ENCODE data around the gene HOXA10.

HOXA10 gene

DNA sequence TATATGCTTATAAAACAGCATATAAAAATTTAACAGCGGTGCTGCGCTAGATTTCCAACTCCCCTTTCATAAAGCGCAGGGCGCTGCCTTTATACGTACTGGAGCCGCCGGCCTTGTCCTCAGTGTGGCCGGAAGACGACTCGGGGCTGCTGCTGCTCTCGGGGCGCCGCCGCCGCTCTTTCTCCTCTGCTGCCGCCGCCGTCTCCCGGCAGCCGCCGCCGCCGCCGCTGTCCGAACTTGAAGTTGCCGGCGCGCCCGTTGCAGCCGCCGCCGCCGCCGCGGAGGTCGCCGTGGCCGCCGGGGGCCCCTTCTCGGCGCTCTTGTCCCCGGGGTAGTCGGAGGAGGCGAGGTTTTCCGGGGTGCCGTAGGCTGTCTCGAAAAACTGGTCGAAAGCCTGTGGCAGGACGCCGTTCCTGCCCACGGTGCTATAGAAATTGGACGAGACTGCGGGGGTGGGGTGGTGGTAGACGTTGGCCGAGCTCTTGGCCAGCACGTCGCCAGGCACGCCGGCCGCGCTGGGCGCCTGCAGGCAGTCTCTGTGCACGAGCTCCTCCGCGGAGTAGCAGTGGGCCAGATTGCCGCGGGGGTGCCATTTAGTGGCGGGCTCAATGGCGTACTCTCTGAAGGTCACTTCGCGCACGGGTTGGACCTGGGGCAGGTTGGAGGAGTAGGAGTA, 10.4 kb upstream of the HOXA10 start:
- no peaks in the 10 kb centered on the region for H4K20me1 ChIP-seq (ENCODE audit: insufficient read depth, low read length)
- H3K27me3 ChIP-seq (ENCODE audit: insufficient read depth, low read length, poor library complexity) = peaks cover 14% of the 10 kb centered on the region
- no peak overlapping the region for H2AFZ ChIP-seq (ENCODE audit: low read depth, low read length)
- ATAC-seq (ENCODE audit: insufficient read depth, low read depth) (no peak), DNase-seq (no peak)
- H3K4me3 ChIP-seq (ENCODE audit: low read depth in 1 of 2, low read length in 2 of 2) = no peak overlapping the region
- no peaks in the 10 kb centered on the region for H3K79me2 ChIP-seq (ENCODE audit: insufficient read depth, low read length)
- peaks cover 18% of the 10 kb centered on the region for H3K4me1 ChIP-seq (ENCODE audit: insufficient read depth, low read length)
- TF ChIP-seq, protein P1, sequence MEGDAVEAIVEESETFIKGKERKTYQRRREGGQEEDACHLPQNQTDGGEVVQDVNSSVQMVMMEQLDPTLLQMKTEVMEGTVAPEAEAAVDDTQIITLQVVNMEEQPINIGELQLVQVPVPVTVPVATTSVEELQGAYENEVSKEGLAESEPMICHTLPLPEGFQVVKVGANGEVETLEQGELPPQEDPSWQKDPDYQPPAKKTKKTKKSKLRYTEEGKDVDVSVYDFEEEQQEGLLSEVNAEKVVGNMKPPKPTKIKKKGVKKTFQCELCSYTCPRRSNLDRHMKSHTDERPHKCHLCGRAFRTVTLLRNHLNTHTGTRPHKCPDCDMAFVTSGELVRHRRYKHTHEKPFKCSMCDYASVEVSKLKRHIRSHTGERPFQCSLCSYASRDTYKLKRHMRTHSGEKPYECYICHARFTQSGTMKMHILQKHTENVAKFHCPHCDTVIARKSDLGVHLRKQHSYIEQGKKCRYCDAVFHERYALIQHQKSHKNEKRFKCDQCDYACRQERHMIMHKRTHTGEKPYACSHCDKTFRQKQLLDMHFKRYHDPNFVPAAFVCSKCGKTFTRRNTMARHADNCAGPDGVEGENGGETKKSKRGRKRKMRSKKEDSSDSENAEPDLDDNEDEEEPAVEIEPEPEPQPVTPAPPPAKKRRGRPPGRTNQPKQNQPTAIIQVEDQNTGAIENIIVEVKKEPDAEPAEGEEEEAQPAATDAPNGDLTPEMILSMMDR (IDR thresholded peaks at IDR 0.05; ENCODE audit: borderline replicate concordance, extremely low read depth, low read length, poor library complexity, severe bottlenecking) = no peak
- no peak for TF ChIP-seq EZH2 (IDR thresholded peaks at IDR 0.05; ENCODE audit: borderline replicate concordance, low read depth, low read length, severe bottlenecking)
- no peak overlapping the region for H3K9ac ChIP-seq (ENCODE audit: low read depth, low read length)
- H3K4me2 ChIP-seq (ENCODE audit: insufficient read depth, low read length) = no peak overlapping the region
- H3K36me3 ChIP-seq (ENCODE audit: insufficient read depth, low read length) = no peaks in the 10 kb centered on the region
- H3K27ac ChIP-seq (ENCODE audit: low read length) = no peak overlapping the region
- H3K9me3 ChIP-seq (ENCODE audit: insufficient read depth, low read length, severe bottlenecking) = no peaks in the 10 kb centered on the region

DNA sequence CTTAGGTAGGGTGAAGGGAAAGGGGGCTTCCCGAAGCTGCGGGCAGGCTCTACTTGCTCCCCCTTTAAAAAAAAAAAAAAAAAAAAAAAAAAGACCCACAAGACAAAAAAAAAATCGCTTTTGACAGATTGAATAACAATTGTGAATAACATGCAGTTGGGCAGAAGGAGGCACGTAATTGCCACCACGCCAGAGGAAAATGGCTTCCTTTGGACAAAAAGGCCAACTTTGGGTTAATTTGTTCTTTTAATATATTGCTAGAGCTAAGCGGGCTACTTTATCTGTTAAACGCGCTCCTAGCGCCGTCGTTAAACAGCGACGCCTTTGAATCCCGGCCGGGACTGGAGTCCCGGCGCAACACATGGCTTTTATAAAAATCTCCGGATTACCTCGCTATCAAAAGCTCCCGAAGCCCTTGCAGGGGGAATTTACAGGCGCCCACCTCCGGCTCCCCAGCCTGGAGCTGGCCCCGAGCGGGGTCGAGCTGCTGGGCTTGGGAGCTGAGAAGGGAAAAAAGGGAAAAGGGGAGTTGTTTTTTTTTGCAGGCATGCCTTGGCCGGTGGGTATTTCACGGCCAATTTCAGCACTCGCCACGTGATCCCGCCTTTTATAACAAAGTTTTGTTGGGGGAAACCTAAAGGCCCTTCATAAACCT, 9.7 kb upstream of the HOXA10 start:
- Histone ChIP-seq H3K9ac (ENCODE audit: low read depth, low read length) (no peak overlapping the region), H4K20me1 (ENCODE audit: insufficient read depth, low read length) (no peaks in the 10 kb centered on the region)
- no peak for DNase-seq

GRCh38 chr7:27182861-27183681, 9.0 kb upstream of the HOXA10 start:
- H3K27ac ChIP-seq (ENCODE audit: low read length) = no peak overlapping the region
- peaks cover 10% of the 10 kb centered on the region for H3K27me3 ChIP-seq (ENCODE audit: insufficient read depth, low read length, poor library complexity)
- TF ChIP-seq EZH2 (IDR thresholded peaks at IDR 0.05; ENCODE audit: borderline replicate concordance, low read depth, low read length, severe bottlenecking) = no peak
- TF ChIP-seq, protein P1 (IDR thresholded peaks at IDR 0.05; ENCODE audit: borderline replicate concordance, extremely low read depth, low read length, poor library complexity, severe bottlenecking) = no peak
- no peak overlapping the region for H2AFZ ChIP-seq (ENCODE audit: low read depth, low read length)
- no peak overlapping the region for H3K4me2 ChIP-seq (ENCODE audit: insufficient read depth, low read length)
- DNase-seq (no peak), ATAC-seq (ENCODE audit: insufficient read depth, low read depth) (no peak)
- no peaks in the 10 kb centered on the region for H4K20me1 ChIP-seq (ENCODE audit: insufficient read depth, low read length)
- no peak overlapping the region for H3K4me3 ChIP-seq (ENCODE audit: low read depth in 1 of 2, low read length in 2 of 2)
- no peaks in the 10 kb centered on the region for H3K36me3 ChIP-seq (ENCODE audit: insufficient read depth, low read length)
- no peaks in the 10 kb centered on the region for H3K79me2 ChIP-seq (ENCODE audit: insufficient read depth, low read length)
- no peaks in the 10 kb centered on the region for H3K9me3 ChIP-seq (ENCODE audit: insufficient read depth, low read length, severe bottlenecking)
- H3K4me1 ChIP-seq (ENCODE audit: insufficient read depth, low read length) = peaks cover 8% of the 10 kb centered on the region
- H3K9ac ChIP-seq (ENCODE audit: low read depth, low read length) = no peak overlapping the region

More for the DNA sequence above, 9.7 kb upstream of the HOXA10 start:
- H3K27ac ChIP-seq (ENCODE audit: low read length) = no peak overlapping the region
- H3K4me1 ChIP-seq (ENCODE audit: insufficient read depth, low read length) = peaks cover 15% of the 10 kb centered on the region
- no peaks in the 10 kb centered on the region for H3K9me3 ChIP-seq (ENCODE audit: insufficient read depth, low read length, severe bottlenecking)
- TF ChIP-seq, protein P1 (IDR thresholded peaks at IDR 0.05; ENCODE audit: borderline replicate concordance, extremely low read depth, low read length, poor library complexity, severe bottlenecking) = no peak
- no peak for TF ChIP-seq EZH2 (IDR thresholded peaks at IDR 0.05; ENCODE audit: borderline replicate concordance, low read depth, low read length, severe bottlenecking)
- H3K79me2 ChIP-seq (ENCODE audit: insufficient read depth, low read length) = no peaks in the 10 kb centered on the region
- H2AFZ ChIP-seq (ENCODE audit: low read depth, low read length) = no peak overlapping the region
- H3K27me3 ChIP-seq (ENCODE audit: insufficient read depth, low read length, poor library complexity) = peaks cover 14% of the 10 kb centered on the region
- H3K4me3 ChIP-seq (ENCODE audit: low read depth in 1 of 2, low read length in 2 of 2) = no peak overlapping the region
- no peak for ATAC-seq (ENCODE audit: insufficient read depth, low read depth)
- no peak overlapping the region for H3K4me2 ChIP-seq (ENCODE audit: insufficient read depth, low read length)
- H3K36me3 ChIP-seq (ENCODE audit: insufficient read depth, low read length) = no peaks in the 10 kb centered on the region
